HG03565 (cell line): ENCODE measurements around the gene SLC25A11.
A peak's percentile ranks its signal among the peaks of the same experiment; 100 is the strongest.

Source experiments
- ATAC-seq: cut with Tn5 transposase; IDR thresholded peaks from one replicate; pipeline ENCODE4 v1.9.1; 2021; ENCODE audit warnings: mild to moderate bottlenecking, moderate library complexity; ENCODE audit not compliant: unreplicated experiment

Gene SLC25A11

GRCh38 chr17:4966844-4967538 lies 27.1 kb upstream of the SLC25A11 start:
- ATAC-seq, result peak; percentile 69

GRCh38 chr17:4965311-4965986 lies 25.6 kb upstream of the SLC25A11 start:
- no peak for ATAC-seq

- ATAC-seq, result no peak
Observed at GRCh38 chr17:4960279-4960922, 20.6 kb upstream of the SLC25A11 start.

GRCh38 chr17:4959261-4959965 lies 19.6 kb upstream of the SLC25A11 start:
- ATAC-seq, result no peak

DNA sequence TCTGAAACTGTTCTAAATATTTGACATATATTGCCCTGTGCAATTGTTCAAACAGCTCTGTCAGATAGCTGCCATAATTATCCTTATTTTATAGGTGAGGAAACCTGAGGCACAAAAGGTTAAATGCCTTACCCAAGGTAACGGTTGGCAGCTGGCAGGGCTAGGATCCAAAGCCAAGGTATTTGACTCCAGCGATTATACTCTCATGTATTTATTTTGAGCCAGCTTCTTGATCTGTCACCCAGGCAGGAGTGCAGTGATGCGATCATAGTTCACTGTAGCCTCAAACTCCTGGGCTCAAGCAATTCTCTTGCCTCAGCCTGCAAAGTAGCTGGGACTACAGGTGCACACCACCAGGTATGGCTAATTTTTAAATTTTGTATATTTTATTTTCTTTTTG lies 18.3 kb upstream of the SLC25A11 start:
- no peak for ATAC-seq

DNA sequence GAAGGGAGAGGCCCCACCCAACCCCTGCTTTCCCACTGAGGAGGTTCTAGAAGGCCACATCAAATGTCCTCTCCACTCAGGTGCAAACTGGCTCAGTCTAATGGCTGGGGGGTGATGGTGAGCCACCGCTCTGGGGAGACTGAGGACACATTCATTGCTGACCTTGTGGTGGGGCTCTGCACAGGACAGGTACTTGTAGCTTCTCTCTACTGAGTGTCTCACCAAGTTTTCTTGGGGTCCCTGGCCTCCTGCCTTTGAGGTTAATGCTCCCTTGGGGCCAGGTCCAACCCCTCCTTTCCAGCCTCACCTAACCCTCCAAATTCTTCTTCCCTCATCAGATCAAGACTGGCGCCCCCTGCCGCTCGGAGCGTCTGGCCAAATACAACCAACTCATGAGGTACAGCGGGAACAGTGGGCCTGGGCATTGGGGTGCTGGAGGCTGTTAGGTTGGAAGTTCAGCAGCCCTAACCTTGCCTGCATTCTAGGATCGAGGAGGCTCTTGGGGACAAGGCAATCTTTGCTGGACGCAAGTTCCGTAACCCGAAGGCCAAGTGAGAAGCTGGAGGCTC lies 16.7 kb upstream of the SLC25A11 start:
- ATAC-seq, result no peak

GRCh38 chr17:4955091-4955490 lies 15.2 kb upstream of the SLC25A11 start:
- no peak for ATAC-seq

DNA sequence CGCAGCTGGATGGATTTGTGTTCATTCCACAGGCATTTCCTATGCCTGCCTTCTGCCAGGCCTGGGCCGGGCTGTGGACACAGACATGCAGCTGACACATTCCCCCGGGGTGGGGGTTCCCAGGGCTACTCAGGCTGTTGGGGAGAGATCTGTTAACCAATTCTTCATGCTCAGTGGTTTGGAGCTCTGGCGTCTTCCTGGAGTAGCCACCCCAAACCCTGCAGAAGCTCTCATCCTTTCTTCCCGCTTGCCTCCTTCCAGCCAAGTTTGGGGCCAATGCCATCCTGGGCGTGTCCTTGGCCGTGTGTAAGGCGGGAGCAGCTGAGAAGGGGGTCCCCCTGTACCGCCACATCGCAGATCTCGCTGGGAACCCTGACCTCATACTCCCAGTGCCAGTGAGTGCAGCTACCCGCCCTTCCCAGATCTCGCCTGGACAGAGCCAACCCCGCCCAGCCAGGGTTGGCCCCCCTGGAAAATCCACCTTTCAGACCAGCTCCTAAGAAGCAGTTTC lies 13.7 kb upstream of the SLC25A11 start:
- ATAC-seq, result no peak

DNA sequence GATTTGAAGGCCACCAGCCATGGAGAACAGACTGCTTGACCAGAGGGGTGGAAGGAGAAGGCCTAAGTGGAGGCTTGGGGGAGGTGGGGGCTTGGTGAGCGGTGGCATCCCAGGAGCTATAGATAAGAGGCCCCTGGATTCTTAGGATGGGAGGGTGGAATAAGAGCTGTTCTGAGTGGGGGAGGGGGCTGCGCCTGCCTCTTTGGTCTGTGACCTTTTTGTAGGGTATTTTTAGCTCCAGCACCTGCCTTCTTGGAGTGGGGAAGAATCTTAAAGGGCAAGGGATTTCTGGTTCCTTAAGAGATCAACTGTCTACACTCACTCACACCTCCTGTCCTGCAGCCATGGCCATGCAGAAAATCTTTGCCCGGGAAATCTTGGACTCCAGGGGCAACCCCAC lies 11.6 kb upstream of the SLC25A11 start:
- ATAC-seq, result no peak

GRCh38 chr17:4950746-4951204 lies 10.9 kb upstream of the SLC25A11 start, which contains the start of gene ENO3:
Gene ENO3, plus strand, starts transcription at chr17:4951119. Its CDS starts 711 bp downstream, at chr17:4951830.
- ATAC-seq, result no peak

DNA sequence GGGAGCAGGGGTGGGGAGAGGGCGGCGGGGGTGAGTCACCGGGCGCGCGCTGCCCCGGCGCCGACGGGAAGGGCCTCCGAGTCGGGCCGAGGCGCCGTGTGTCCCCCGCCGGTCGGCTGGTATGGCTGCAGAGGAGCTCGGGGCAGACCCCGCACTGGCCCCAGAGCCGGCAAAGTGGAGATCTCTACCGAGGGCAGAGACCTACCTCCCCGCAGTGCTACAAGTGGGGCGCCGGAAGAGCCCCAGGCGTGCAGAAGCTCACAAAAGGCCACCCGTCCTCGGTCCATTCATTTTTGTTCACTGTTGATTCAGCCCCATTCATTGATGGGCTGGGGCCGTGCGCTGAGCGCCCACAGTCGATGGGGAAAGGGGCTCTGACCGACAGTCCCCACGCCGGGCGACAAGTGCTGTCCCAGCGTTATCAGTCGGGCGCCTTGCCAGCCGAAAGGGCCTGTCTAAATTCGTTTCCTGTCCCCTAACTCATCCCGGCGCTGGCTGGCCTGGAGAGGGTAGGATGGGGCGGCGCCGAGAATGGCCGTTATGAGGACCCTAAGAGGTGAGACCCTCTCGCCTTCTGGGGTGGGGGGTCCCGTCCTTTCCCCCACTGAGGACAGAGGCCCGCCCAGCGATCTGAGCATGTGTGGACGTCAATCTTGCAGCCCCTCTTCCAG lies 10.4 kb upstream of the SLC25A11 start:
- ATAC-seq, result no peak

GRCh38 chr17:4949321-4950074 lies 9.7 kb upstream of the SLC25A11 start:
- no peak for ATAC-seq

DNA sequence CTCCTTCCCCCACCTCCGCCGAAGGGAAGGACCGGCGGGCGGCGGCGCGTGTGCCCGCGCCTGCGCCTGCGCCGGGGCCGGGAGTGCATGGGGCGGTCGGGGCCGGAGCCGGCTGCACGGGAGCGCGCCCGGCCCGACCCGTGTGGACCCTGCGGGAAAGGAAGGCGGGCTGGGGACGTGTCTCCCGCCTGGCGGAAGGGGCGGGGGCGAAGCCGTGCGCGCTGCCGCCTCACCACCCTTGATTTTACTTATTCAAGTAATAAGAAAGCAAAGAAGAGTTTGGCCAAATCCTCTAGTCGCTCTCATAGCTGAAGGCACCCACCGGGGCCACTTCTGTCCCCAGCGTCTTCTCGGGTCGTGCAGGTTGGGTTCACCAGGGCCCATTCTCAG lies 9.1 kb upstream of the SLC25A11 start:
- no peak for ATAC-seq

GRCh38 chr17:4948166-4948930 lies 8.5 kb upstream of the SLC25A11 start, which contains the start of gene PFN1:
Gene PFN1, minus strand, starts transcription at chr17:4948530. Its CDS starts 136 bp downstream, at chr17:4948394.
- ATAC-seq, result no peak

GRCh38 chr17:4947411-4948165 lies 7.7 kb upstream of the SLC25A11 start:
- ATAC-seq, result no peak

DNA sequence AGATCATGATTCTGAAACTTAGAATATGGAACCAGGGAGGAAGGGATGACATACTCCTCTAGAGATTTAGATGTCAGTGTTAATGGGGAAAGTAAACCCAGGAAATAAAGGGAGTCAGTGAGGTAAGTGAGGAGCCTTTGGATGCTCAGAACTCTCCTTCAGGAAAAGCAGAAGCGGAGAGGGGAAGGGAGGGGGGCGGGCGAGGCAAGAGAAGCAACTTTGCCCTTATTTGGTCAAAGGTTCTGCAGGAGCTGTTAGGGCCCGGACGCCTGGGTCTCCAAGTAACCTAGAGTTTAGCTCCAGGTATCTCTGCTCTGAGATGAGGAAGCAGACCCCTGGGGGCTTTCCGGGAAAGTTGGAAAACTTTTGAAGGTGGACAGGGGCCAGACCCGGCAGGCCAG lies 7.2 kb upstream of the SLC25A11 start:
- ATAC-seq, result no peak

DNA sequence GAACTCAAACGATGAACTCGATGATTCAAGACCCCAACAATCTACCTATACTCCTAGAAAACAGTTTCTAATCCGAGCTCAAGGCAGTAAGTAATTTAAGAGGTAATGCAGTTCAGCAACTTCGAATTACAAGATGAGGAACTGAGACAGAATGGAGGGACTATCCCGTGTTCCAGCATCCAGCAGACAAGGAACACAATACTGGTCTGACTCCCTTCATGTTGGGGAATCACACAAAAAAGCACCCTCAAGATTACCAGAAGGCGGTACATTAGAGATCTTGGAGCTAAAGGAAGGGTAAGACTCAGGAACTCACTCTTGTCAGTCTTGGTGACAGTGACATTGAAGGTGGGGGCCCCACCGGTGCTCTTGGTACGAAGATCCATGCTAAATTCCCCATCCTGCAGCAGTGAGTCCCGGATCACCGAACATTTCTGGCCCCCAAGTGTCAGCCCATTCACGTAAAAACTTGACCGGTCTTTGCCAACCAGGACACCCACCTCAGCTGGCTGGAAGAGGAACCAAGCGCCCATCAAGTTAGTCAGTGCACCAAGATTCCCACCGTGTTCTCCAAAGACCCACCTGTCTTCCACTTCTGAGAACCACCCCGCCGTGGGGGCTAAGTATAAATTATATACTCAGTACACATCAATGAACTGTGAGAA lies 6.6 kb upstream of the SLC25A11 start:
- ATAC-seq, result no peak

DNA sequence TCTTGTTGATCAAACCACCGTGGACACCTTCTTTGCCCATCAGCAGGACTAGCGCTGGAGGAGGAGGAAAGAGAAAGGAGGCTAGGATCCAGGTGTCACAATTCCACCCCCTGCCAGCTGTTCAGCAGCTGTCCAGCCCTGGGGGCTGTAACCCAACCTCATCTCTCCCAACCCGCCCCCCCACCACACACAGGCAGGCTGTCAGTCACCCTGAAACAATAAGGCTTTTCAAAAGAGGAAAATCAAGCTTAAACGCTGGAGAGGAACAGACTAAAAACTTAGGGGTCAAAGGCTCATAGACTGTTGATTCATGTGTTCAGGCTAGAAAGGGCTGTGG lies 6.1 kb upstream of the SLC25A11 start:
- ATAC-seq, result no peak
